GM18868 (cell line): Measurements from ENCODE around the gene H2BW2.
"Not testable (repeated sequence)": the region's sequence is repeated elsewhere in the genome, so short reads cannot be mapped to it uniquely, and the experiment has no call there.

Experiments
- ATAC-seq: cut with Tn5 transposase; IDR thresholded peaks from one replicate; pipeline ENCODE4 v1.9.1; 2021; ENCODE audit warnings: mild to moderate bottlenecking, moderate library complexity; ENCODE audit not compliant: unreplicated experiment

The H2BW2 gene

GRCh38 chrX:104039689-104040505 lies at the start of gene H2BW2:
Gene H2BW2, plus strand, starts transcription at chrX:104039956. Its CDS starts 39 bp downstream, at chrX:104039995.
- no peak for ATAC-seq

GRCh38 chrX:103999234-103999633 lies 40.5 kb upstream of the H2BW2 start:
- no peak for ATAC-seq

DNA sequence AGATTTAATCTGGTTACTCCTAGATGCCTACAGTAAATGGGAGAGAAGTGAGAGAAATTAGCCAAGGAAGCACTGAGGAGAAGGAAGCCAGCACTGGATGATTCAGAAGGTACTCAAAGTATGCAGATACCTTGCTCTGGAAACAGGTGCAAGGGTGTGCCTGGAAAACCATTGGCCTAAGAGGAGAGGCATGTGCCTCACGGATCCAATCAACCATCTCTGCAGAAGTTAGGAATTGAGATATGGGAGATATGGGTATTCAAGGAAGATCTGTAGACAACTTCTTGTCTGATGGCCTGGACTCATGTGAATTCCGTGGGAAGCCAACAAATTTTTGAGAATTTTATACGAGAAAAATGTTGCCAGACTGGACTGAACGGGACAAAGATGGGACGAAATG lies 30.9 kb upstream of the H2BW2 start:
- no peak for ATAC-seq

- no peak for ATAC-seq
Measured at GRCh38 chrX:104013158-104013557, 26.6 kb upstream of the H2BW2 start.

- ATAC-seq = no peak
Measured at GRCh38 chrX:104013606-104014005, 26.1 kb upstream of the H2BW2 start, which contains the start of gene H2BW1. Gene H2BW1, minus strand, starts transcription at chrX:104013708. Its CDS starts 132 bp downstream, at chrX:104013576.

GRCh38 chrX:104015576-104015975 lies 24.2 kb upstream of the H2BW2 start:
- ATAC-seq = not testable (repeated sequence)

GRCh38 chrX:104018126-104018525 lies 21.6 kb upstream of the H2BW2 start:
- no peak for ATAC-seq

DNA sequence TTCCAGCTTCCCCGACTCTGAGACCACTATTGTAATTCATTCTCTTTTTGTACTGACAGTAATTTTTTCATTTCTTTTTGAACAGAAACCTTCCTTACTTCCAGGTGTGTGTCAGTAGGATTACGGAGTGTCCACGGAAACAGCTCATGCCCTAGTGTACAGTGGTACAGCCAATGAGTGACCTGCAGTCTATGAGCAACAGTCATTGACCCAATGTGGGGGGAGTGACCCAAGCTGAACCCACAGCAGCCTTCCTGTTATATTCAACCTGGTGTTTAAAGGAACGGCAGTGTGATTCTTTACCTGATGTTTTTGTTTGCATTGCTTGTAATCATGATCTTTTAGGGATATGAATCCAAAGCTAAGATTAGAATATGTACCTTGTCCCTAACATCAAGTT lies 1.2 kb downstream of the H2BW2 start:
- no peak for ATAC-seq

GRCh38 chrX:104045642-104046041 lies 5.9 kb downstream of the H2BW2 start:
- no peak for ATAC-seq

DNA sequence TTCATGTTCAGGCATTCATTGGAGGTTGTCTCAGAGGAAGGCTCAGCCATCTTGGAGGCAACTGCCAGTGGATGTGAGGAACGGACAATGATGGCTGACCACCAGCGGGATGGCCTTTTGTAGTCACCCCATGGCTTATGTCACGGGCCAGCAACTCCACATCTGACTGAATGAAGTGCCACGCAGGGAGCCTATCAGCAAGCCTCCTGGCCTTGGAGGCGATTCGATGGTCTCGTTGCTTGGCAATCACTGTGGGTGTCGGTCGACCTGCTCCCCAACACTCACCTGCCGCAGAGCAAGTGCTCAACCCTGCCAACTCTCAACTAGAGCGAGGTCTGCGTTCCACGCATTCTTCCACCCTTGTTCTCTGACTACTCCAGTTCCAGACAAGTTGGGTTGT lies 7.4 kb downstream of the H2BW2 start:
- no peak for ATAC-seq

DNA sequence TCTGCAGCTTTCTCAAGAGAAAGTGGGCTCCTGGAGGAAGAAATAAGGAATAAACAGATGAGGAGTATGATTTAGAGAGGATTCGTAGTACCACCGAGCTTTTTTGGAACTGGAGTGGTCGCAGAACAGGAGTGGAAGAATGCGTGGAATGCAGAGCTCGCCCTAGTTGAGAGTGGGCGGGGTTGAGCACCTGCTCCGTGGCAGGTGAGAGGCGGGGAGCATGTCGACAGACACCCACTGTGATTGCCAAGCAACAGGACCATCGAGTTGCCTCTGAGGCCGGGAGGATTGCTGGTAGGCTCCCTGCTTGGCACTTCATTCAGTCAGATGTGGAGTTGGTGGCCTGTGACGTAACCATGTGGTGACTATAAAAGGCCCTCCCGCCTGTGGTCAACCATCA lies 15.2 kb downstream of the H2BW2 start:
- not testable (repeated sequence) for ATAC-seq

DNA sequence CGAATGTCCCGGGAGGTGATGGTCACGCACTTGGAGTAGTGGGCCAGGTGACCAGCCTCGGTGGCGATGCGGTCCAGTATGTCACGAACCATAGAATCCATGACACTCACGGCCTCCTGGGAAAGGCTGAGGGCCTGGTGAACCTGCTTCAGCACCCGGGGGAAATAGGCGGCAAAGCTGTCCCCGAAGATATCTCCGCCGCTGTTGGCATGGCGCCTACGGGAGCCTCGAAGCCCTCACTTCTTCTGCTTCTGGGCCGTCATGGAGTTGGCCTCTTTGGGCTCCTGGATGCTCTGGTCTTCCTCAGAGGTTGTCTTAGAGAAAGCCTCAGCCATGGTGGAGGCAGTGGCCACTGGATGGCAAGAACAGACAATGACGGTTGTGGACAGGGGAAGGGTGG lies 22.9 kb downstream of the H2BW2 start:
- not testable (repeated sequence) for ATAC-seq

DNA sequence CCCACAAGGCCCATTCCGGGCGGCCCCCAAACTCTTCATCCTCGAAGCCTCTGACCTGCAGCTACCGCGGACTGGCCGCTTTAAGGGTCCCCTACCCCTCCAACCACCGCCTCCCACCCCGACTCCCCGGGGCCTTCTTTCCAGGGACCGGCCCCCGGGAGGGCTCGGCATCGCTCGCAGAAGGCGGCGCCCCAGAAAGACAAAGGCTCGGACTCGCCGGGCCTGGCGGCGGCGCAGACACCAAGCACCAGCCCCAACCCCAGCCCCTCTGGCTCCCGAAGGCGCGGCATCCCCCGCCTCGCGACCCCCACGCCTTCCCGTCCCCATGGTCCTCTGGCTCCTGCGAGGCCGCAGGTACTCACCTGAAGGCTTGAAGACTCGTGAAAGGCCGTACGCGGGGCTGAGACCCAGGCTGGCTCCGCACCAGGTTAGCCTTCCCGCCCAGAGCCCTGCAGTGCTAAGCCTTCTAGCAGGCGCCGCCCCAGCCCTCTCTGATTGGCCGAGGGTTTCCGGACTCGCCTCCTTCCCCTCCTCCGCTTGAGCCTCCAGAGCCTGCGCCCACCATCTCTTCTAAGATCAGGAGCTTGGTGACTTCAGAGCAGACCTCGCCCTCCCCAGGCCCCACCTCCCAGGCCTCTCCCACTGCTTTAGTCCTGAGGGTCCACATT lies 36.2 kb downstream of the H2BW2 start, which contains the start of gene TMSB15C:
Gene TMSB15C, minus strand, starts transcription at position 459 of the 668 bp plus-strand sequence.
- ATAC-seq = peak; percentile 100

- not testable (repeated sequence) for ATAC-seq
Measured at GRCh38 chrX:104077854-104078253, 38.1 kb downstream of the H2BW2 start.

GRCh38 chrX:104084063-104084462 lies 44.3 kb downstream of the H2BW2 start:
- no peak for ATAC-seq

GRCh38 chrX:104084534-104085277 lies 45.0 kb downstream of the H2BW2 start:
- no peak for ATAC-seq

GRCh38 chrX:104085477-104085876 lies 45.7 kb downstream of the H2BW2 start:
- no peak for ATAC-seq

DNA sequence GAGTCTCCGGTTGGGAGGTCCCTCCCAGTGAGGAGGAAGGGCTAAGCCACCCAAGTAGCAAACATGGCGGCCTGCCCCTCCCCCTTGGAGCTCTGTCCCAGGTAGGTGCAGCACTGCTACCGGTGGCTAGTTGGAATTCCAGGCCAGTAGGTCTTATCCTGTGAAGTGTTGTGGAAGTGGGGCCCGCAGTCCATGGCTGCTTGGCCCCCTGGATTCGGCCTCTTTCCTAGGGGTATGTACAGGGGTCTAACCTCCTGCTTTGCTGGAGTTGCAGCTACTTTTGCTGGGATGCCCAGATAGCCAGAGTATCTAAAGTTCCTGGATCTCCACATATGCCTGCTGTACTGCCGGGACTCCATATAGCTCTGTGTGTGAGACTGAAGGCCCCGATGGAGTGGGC lies 46.2 kb downstream of the H2BW2 start:
- ATAC-seq = no peak
